Progenitor cell of endocrine pancreas (in vitro differentiated cells): ENCODE data around the gene TBC1D3H. TPM values are rescaled to one million over a fixed set of nuclear protein-coding genes. Genes with fewer than 3 reads are reported as not detected.
"Not testable (repeated sequence)": the region's sequence is repeated elsewhere in the genome, so short reads cannot be mapped to it uniquely, and the experiment has no call there.

Source experiments
- DNase-seq: peaks from one replicate; pipeline ENCODE4 v3.0.0; 2021; ENCODE audit warnings: low spot score; ENCODE audit not compliant: unreplicated experiment
- H3K27ac Mint-ChIP-seq: 2 replicates; pipeline ENCODE4 v1.8.0; 2021; ENCODE audit warnings: mild to moderate bottlenecking, moderate library complexity, mixed read lengths
- H3K27me3 Mint-ChIP-seq: 2 replicates; pipeline ENCODE4 v1.8.0; 2021; ENCODE audit warnings: mixed read lengths
- H3K36me3 Mint-ChIP-seq: 2 replicates; pipeline ENCODE4 v1.8.0; 2022; ENCODE audit warnings: mixed read lengths; ENCODE audit not compliant: insufficient read depth
- H3K4me1 Mint-ChIP-seq: 2 replicates; pipeline ENCODE4 v1.8.0; 2021; ENCODE audit warnings: low read depth, mixed read lengths
- H3K4me3 Mint-ChIP-seq: 2 replicates; pipeline ENCODE4 v1.8.0; 2021; ENCODE audit warnings: low read depth, mild to moderate bottlenecking, moderate library complexity, mixed read lengths
- H3K9me3 Mint-ChIP-seq: 2 replicates; pipeline ENCODE4 v1.8.0; 2021; ENCODE audit warnings: low read depth, mixed read lengths
- long read RNA-seq: library from polyadenylated mRNA; unstranded; transcript quantifications from one replicate; pipeline ENCODE4 v2.0.0, GENCODE V29; 2020
- total RNA-seq: library from RNA; stranded (reverse); gene quantifications from 2 replicates; pipeline ENCODE4 v1.2.1, GENCODE V29; 2021

Gene TBC1D3H
- not detected in 2 replicates for total RNA-seq
- long read RNA-seq = 0 reads

GRCh38 chr17:36388385-36389245 lies at the start of gene TBC1D3H:
TBC1D3H (minus strand) TSS chr17:36388435; CDS start chr17:36386895, 1,540 bp downstream.
- not testable (repeated sequence) for H3K36me3 Mint-ChIP-seq, H3K9me3 Mint-ChIP-seq, H3K27me3 Mint-ChIP-seq, H3K27ac Mint-ChIP-seq, H3K4me1 Mint-ChIP-seq, DNase-seq, H3K4me3 Mint-ChIP-seq

GRCh38 chr17:36428891-36429290 lies 40.7 kb upstream of the TBC1D3H start:
- H3K4me3 Mint-ChIP-seq, DNase-seq, H3K27ac Mint-ChIP-seq, H3K4me1 Mint-ChIP-seq, H3K36me3 Mint-ChIP-seq, H3K27me3 Mint-ChIP-seq, H3K9me3 Mint-ChIP-seq: not testable (repeated sequence)

- not testable (repeated sequence) for H3K4me1 Mint-ChIP-seq, H3K27me3 Mint-ChIP-seq, H3K9me3 Mint-ChIP-seq, DNase-seq, H3K27ac Mint-ChIP-seq, H3K4me3 Mint-ChIP-seq, H3K36me3 Mint-ChIP-seq
Observed at GRCh38 chr17:36415180-36415941, 27.1 kb upstream of the TBC1D3H start.

GRCh38 chr17:36390943-36391645 lies 2.9 kb upstream of the TBC1D3H start:
- not testable (repeated sequence) for H3K36me3 Mint-ChIP-seq, H3K27me3 Mint-ChIP-seq, H3K4me3 Mint-ChIP-seq, H3K27ac Mint-ChIP-seq, DNase-seq, H3K4me1 Mint-ChIP-seq, H3K9me3 Mint-ChIP-seq

GRCh38 chr17:36375938-36376337 lies 12.3 kb downstream of the TBC1D3H start:
- H3K36me3 Mint-ChIP-seq, H3K27ac Mint-ChIP-seq, H3K9me3 Mint-ChIP-seq: not testable (repeated sequence)

GRCh38 chr17:36362496-36362895 lies 25.7 kb downstream of the TBC1D3H start:
- not testable (repeated sequence) for H3K27ac Mint-ChIP-seq, H3K9me3 Mint-ChIP-seq, H3K4me3 Mint-ChIP-seq, H3K36me3 Mint-ChIP-seq, H3K27me3 Mint-ChIP-seq, H3K4me1 Mint-ChIP-seq, DNase-seq

More at GRCh38 chr17:36375938-36376337, 12.3 kb downstream of the TBC1D3H start:
- not testable (repeated sequence) for DNase-seq, H3K27me3 Mint-ChIP-seq, H3K4me1 Mint-ChIP-seq, H3K4me3 Mint-ChIP-seq

Other genes starting within 250 kb of the TBC1D3H start
- gene TBC1D3B, start 211.8 kb downstream of the TBC1D3H start, total RNA-seq = 27.1 and 30.1 TPM in 2 replicates
- 0.82 and 1.7 TPM in 2 replicates for gene CCL3L1, start 191.7 kb downstream of the TBC1D3H start, total RNA-seq
- gene CCL4L2, start 177.4 kb downstream of the TBC1D3H start, total RNA-seq = not detected in 2 replicates
- gene TBC1D3I, start 123.9 kb downstream of the TBC1D3H start, total RNA-seq = 0.77 and 1.9 TPM in 2 replicates
- gene TBC1D3G, start 64.6 kb downstream of the TBC1D3H start, total RNA-seq = not detected in 2 replicates
- 43.9 and 49.1 TPM in 2 replicates for gene ZNHIT3, start 98.2 kb upstream of the TBC1D3H start, total RNA-seq
- 77.7 and 82.2 TPM in 2 replicates for gene MYO19, start 146.4 kb upstream of the TBC1D3H start, total RNA-seq
- 7.3 and 8.7 TPM in 2 replicates for gene PIGW, start 146.6 kb upstream of the TBC1D3H start, total RNA-seq
- gene GGNBP2, start 156.5 kb upstream of the TBC1D3H start, total RNA-seq = 74.2 and 75.3 TPM in 2 replicates
- 12.0 and 15.7 TPM in 2 replicates for gene DHRS11, start 203.4 kb upstream of the TBC1D3H start, total RNA-seq
- 6.6 and 7.1 TPM in 2 replicates for gene MRM1, start 213.1 kb upstream of the TBC1D3H start, total RNA-seq